SK-N-SH (cell line): ENCODE results near the gene TRAPPC2L. TPM values are rescaled to one million over a fixed set of nuclear protein-coding genes. Genes with fewer than 3 reads are reported as not detected.
A peak's percentile ranks its signal among the peaks of the same experiment; 100 is the strongest.

Experiments
- CTCF ChIA-PET: fragments of 300-600, 350-600 bp; formaldehyde crosslinking; extraction: SDS; loops from one replicate; lab custom pipeline; 2021; lab: Yijun Ruan, JAX
- POLR2A ChIA-PET: fragments of 350-600 bp; sonication (Branson Sonifier 250); formaldehyde crosslinking; extraction: SDS; loops from one replicate; lab custom pipeline; 2020; ENCODE audit warnings: antibody characterized with exemption, inconsistent platforms; lab: Yijun Ruan, JAX
- DNase-seq: peaks from one replicate; pipeline ENCODE4 v3.0.0; 2012
- H2AFZ ChIP-seq: fragments of 200-600 bp; sonication (generic); 2 replicates; pipeline ENCODE4 v1.8.1; 2016; ENCODE audit warnings: antibody characterized with exemption, mild to moderate bottlenecking, low read depth
- H3F3A ChIP-seq: fragments of 200-600 bp; sonication (generic); replicated peaks from 2 replicates; pipeline ENCODE3; 2016; ENCODE audit warnings: antibody characterized with exemption, mild to moderate bottlenecking; ENCODE audit not compliant: insufficient read depth
- H3K27ac ChIP-seq, 2 experiments: fragments of 200-500 bp in 1 of 2; fragments of 200-600 bp in 1 of 2; sonication (Bioruptor generic) in 1 of 2; sonication (generic), shearing (Covaris generic) in 1 of 2; 2 replicates each; pipeline versions ENCODE4 v1.5.1 to v1.6.1; 2014 to 2016; ENCODE audit warnings: low read depth in 2 of 2, inconsistent platforms in 1 of 2, low read length in 1 of 2, mild to moderate bottlenecking in 1 of 2, mixed read lengths in 1 of 2
- H3K27me3 ChIP-seq: fragments of 200-600 bp; sonication (generic), shearing (Covaris generic); 2 replicates; pipeline ENCODE4 v1.6.1; 2016; ENCODE audit warnings: mixed run types; ENCODE audit not compliant: insufficient read depth
- H3K36me3 ChIP-seq, 2 experiments: fragments of 200-500 bp in 1 of 2; fragments of 200-600 bp in 1 of 2; sonication (Bioruptor generic) in 1 of 2; sonication (generic) in 1 of 2; replicated peaks in 1 of 2; 2 replicates each; pipeline versions ENCODE3 to v1.5.1; 2014 to 2016; ENCODE audit warnings: low read length in 1 of 2, mild to moderate bottlenecking in 1 of 2; ENCODE audit not compliant: insufficient read depth in 2 of 2, control insufficient read depth in 1 of 2
- H3K4me1 ChIP-seq, 2 experiments: fragments of 200-500 bp in 1 of 2; fragments of 200-600 bp in 1 of 2; sonication (Bioruptor generic) in 1 of 2; sonication (generic), shearing (Covaris generic) in 1 of 2; 2 replicates each; pipeline versions ENCODE4 v1.5.1 to v1.6.1; 2014 to 2016; ENCODE audit warnings: low read depth in 1 of 2, low read length in 1 of 2, mixed run types in 1 of 2; ENCODE audit not compliant: insufficient read depth in 2 of 2, control insufficient read depth in 1 of 2
- H3K4me2 ChIP-seq: fragments of 200-600 bp; sonication (generic), shearing (Covaris generic); 2 replicates; pipeline ENCODE4 v1.6.1; 2017; ENCODE audit warnings: mixed run types
- H3K4me3 ChIP-seq, 2 experiments: fragments of 200-500 bp in 1 of 2; fragments of 200-600 bp in 1 of 2; sonication (Bioruptor generic) in 1 of 2; sonication (generic), shearing (Covaris generic) in 1 of 2; 2 replicates each; pipeline versions ENCODE4 v1.5.1 to v1.8.1; 2014 to 2016; ENCODE audit warnings: low read depth in 2 of 2, inconsistent platforms in 1 of 2, low read length in 1 of 2, mild to moderate bottlenecking in 1 of 2, mixed read lengths in 1 of 2, moderate library complexity in 1 of 2
- H3K79me2 ChIP-seq: fragments of 200-600 bp; sonication (generic); 2 replicates; pipeline ENCODE4 v1.8.1; 2017; ENCODE audit warnings: mild to moderate bottlenecking; ENCODE audit not compliant: insufficient read depth
- H3K9ac ChIP-seq: fragments of 200-600 bp; sonication (generic); 2 replicates; pipeline ENCODE4 v1.6.1; 2017; ENCODE audit warnings: mixed run types
- H3K9me2 ChIP-seq: fragments of 200-600 bp; sonication (generic); 2 replicates; pipeline ENCODE4 v1.6.1; 2017; ENCODE audit warnings: mixed run types
- H3K9me3 ChIP-seq: fragments of 200-600 bp; sonication (generic); 2 replicates; pipeline ENCODE4 v1.6.1; 2017; ENCODE audit warnings: mixed run types, mild to moderate bottlenecking, moderate library complexity
- H4K20me1 ChIP-seq: fragments of 200-600 bp; sonication (generic); 2 replicates; pipeline ENCODE4 v1.6.1; 2017; ENCODE audit warnings: mild to moderate bottlenecking, mixed run types; ENCODE audit not compliant: insufficient read depth
- CHD2 ChIP-seq: fragments of 150-350 bp; IDR thresholded peaks from 2 replicates; pipeline ENCODE4 v1.6.1; 2018; ENCODE audit warnings: low read length; ENCODE audit not compliant: partially characterized antibody
- ELF1 ChIP-seq: IDR thresholded peaks from 2 replicates; pipeline ENCODE4 v1.4.0; 2012
- EP300 ChIP-seq, 2 experiments: IDR thresholded peaks; 2 replicates each; pipeline versions ENCODE4 v1.4.0 to v1.6.1; 2012; ENCODE audit warnings: borderline replicate concordance in 1 of 2, low read depth in 1 of 2, low read length in 1 of 2
- FOSL2 ChIP-seq: IDR thresholded peaks from 2 replicates; pipeline ENCODE4 v1.4.0; 2012; ENCODE audit warnings: low read depth, mild to moderate bottlenecking, moderate library complexity, borderline replicate concordance
- FOXM1 ChIP-seq: IDR thresholded peaks from 2 replicates; pipeline ENCODE4 v1.4.0; 2012; ENCODE audit warnings: low read depth, mild to moderate bottlenecking
- GABPA ChIP-seq: IDR thresholded peaks from 2 replicates; pipeline ENCODE4 v1.4.0; 2012; ENCODE audit warnings: low read depth, mild to moderate bottlenecking
- IRF3 ChIP-seq: fragments of 150-350 bp; IDR thresholded peaks from 2 replicates; pipeline ENCODE4 v1.6.1; 2016; ENCODE audit warnings: mild to moderate bottlenecking, low read depth, low read length
- MAX ChIP-seq: IDR thresholded peaks from 2 replicates; pipeline ENCODE4 v1.4.0; 2012; ENCODE audit warnings: low read depth
- MEF2A ChIP-seq: IDR thresholded peaks from 2 replicates; pipeline ENCODE4 v1.4.0; 2012; ENCODE audit warnings: low read depth, borderline replicate concordance
- NRF1 ChIP-seq: IDR thresholded peaks from 2 replicates; pipeline ENCODE4 v1.6.1; 2012; ENCODE audit warnings: low read depth, mild to moderate bottlenecking, low read length
- PBX3 ChIP-seq: IDR thresholded peaks from 2 replicates; pipeline ENCODE4; 2012
- RAD21 ChIP-seq: IDR thresholded peaks from 2 replicates; pipeline ENCODE4 v1.6.1; 2012; ENCODE audit warnings: mild to moderate bottlenecking, low read length
- RCOR1 ChIP-seq: fragments of 150-350 bp; IDR thresholded peaks from 2 replicates; pipeline ENCODE4 v1.6.1; 2017; ENCODE audit warnings: antibody characterized with exemption, low read length
- SIN3A ChIP-seq: IDR thresholded peaks from 2 replicates; pipeline ENCODE4 v1.6.1; 2012; ENCODE audit warnings: low read depth, mild to moderate bottlenecking, low read length, moderate library complexity, borderline replicate concordance
- SMC3 ChIP-seq: IDR thresholded peaks from 2 replicates; pipeline ENCODE4 v1.6.1; 2012; ENCODE audit warnings: low read depth, low read length, improper control_type of control experiment
- TAF1 ChIP-seq: IDR thresholded peaks from 2 replicates; pipeline ENCODE4 v1.6.1; 2012; ENCODE audit warnings: low read depth, mild to moderate bottlenecking, low read length, moderate library complexity, borderline replicate concordance
- TCF12 ChIP-seq: IDR thresholded peaks from 2 replicates; pipeline ENCODE4 v1.4.0; 2012
- USF1 ChIP-seq: IDR thresholded peaks from 2 replicates; pipeline ENCODE4 v1.4.0; 2012; ENCODE audit warnings: low read depth, borderline replicate concordance
- USF2 ChIP-seq: fragments of 150-350 bp; IDR thresholded peaks from 2 replicates; pipeline ENCODE4 v1.6.1; 2017; ENCODE audit warnings: antibody characterized with exemption, low read length, low read depth, borderline replicate concordance
- ZBTB33 ChIP-seq: IDR thresholded peaks from 2 replicates; pipeline ENCODE4 v1.4.0; 2012; ENCODE audit warnings: low read depth, borderline replicate concordance
- WGBS: methylation state at CpG from one replicate; pipeline ENCODE4 v1.1.6; 2017; ENCODE audit warnings: low lambda C conversion rate; 5-methylcytosine and 5-hydroxymethylcytosine counted together
- polyA plus RNA-seq, 3 experiments: library from polyadenylated mRNA; depleted of rRNA; stranded (reverse); fragments of >200 nt; gene quantifications; 2 replicates each; pipeline ENCODE4 v1.2.3, GENCODE V29; 2012

Gene TRAPPC2L
- polyA plus RNA-seq, 1 of the 3 experiments (the other 2 are of a cell fraction): 73.9 TPM

GRCh38 chr16:88871349-88871702 is 14.4 kb downstream of the TRAPPC2L start:
- Histone ChIP-seq H3K27me3 (peaks cover 86% of the 10 kb centered on the region), H3K9me3 (no peaks in the 10 kb centered on the region), H3K79me2 (no peaks in the 10 kb centered on the region), H3K4me1 (no peaks in the 10 kb centered on the region; a peak in 1 of 4 replicates), H2AFZ (no peak overlapping the region), H3K36me3 (no peaks in the 10 kb centered on the region), H4K20me1 (no peaks in the 10 kb centered on the region), H3F3A (no peaks in the 10 kb centered on the region), H3K9ac (no peak overlapping the region), H3K4me3 (no peak overlapping the region; a peak in 1 of 4 replicates), H3K4me2 (peak overlapping the region; percentile 33), H3K27ac (no peak overlapping the region), H3K9me2 (no peaks in the 10 kb centered on the region)
- CTCF ChIA-PET: interaction anchor here (1.2 to 1.6 kb wide), 2 partner anchors 9 to 13 kb away, joined by 6 to 7 read pairs; no protein-coding TSS in a partner anchor
- POLR2A ChIA-PET: no interaction called here
- WGBS: 0% methylated on average over 1 of the region's 8 CpGs
- TF ChIP-seq USF1 (no peak), ZBTB33 (no peak), ELF1 (no peak), SMC3 (no peak), TCF12 (no peak), RCOR1 (no peak), PBX3 (no peak), CHD2 (no peak), SIN3A (no peak), MAX (no peak), NRF1 (no peak), IRF3 (no peak), FOXM1 (no peak), GABPA (no peak), EP300 (IDR thresholded peaks at IDR 0.05; ENCODE audit: borderline replicate concordance in 1 of 2, low read depth in 1 of 2, low read length in 1 of 2) (no peak), USF2 (no peak), RAD21 (no peak), FOSL2 (no peak), MEF2A (no peak), TAF1 (no peak)
- no peak for DNase-seq
